Measurements from ENCODE around the gene SKIC8. TPM values are rescaled to one million over a fixed set of nuclear protein-coding genes. Genes with fewer than 3 reads are reported as not detected.
A peak's percentile ranks its signal among the peaks of the same experiment; 100 is the strongest.

The SKIC8 gene
- 50.4 TPM for polyA plus RNA-seq (2012; ENCODE audit: insufficient read length, low read depth)

GRCh38 chr15:78299101-78299930, at the start of gene SKIC8:
Gene SKIC8 (minus strand): TSS chr15:78299609. CDS start chr15:78295686, 3,923 bp downstream.
- TF ChIP-seq POLR2AphosphoS5 (IDR thresholded peaks at IDR 0.05; ENCODE audit: low read depth, low read length) (peak; percentile 92), SIN3A (IDR thresholded peaks at IDR 0.05; ENCODE audit: borderline replicate concordance, insufficient read depth, low read length) (peak; percentile 75; the same call in 1 of the 2 replicates), TAF1 (IDR thresholded peaks at IDR 0.05; ENCODE audit: borderline replicate concordance, insufficient read depth, low read length) (peak; percentile 92), FOXP2 (optimal IDR thresholded peaks at IDR 0.05; ENCODE audit: borderline replicate concordance, extremely low read depth, extremely low read length, insufficient read depth) (peak; percentile 91)
- TF ChIP-seq, protein P1, sequence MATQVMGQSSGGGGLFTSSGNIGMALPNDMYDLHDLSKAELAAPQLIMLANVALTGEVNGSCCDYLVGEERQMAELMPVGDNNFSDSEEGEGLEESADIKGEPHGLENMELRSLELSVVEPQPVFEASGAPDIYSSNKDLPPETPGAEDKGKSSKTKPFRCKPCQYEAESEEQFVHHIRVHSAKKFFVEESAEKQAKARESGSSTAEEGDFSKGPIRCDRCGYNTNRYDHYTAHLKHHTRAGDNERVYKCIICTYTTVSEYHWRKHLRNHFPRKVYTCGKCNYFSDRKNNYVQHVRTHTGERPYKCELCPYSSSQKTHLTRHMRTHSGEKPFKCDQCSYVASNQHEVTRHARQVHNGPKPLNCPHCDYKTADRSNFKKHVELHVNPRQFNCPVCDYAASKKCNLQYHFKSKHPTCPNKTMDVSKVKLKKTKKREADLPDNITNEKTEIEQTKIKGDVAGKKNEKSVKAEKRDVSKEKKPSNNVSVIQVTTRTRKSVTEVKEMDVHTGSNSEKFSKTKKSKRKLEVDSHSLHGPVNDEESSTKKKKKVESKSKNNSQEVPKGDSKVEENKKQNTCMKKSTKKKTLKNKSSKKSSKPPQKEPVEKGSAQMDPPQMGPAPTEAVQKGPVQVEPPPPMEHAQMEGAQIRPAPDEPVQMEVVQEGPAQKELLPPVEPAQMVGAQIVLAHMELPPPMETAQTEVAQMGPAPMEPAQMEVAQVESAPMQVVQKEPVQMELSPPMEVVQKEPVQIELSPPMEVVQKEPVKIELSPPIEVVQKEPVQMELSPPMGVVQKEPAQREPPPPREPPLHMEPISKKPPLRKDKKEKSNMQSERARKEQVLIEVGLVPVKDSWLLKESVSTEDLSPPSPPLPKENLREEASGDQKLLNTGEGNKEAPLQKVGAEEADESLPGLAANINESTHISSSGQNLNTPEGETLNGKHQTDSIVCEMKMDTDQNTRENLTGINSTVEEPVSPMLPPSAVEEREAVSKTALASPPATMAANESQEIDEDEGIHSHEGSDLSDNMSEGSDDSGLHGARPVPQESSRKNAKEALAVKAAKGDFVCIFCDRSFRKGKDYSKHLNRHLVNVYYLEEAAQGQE (IDR thresholded peaks at IDR 0.05; ENCODE audit: insufficient read depth in 1 of 2, low read depth in 2 of 2, low read length in 2 of 2) = peak in 1 of 2 experiments; percentile 58; a peak in 1 of 4 replicates

DNA sequence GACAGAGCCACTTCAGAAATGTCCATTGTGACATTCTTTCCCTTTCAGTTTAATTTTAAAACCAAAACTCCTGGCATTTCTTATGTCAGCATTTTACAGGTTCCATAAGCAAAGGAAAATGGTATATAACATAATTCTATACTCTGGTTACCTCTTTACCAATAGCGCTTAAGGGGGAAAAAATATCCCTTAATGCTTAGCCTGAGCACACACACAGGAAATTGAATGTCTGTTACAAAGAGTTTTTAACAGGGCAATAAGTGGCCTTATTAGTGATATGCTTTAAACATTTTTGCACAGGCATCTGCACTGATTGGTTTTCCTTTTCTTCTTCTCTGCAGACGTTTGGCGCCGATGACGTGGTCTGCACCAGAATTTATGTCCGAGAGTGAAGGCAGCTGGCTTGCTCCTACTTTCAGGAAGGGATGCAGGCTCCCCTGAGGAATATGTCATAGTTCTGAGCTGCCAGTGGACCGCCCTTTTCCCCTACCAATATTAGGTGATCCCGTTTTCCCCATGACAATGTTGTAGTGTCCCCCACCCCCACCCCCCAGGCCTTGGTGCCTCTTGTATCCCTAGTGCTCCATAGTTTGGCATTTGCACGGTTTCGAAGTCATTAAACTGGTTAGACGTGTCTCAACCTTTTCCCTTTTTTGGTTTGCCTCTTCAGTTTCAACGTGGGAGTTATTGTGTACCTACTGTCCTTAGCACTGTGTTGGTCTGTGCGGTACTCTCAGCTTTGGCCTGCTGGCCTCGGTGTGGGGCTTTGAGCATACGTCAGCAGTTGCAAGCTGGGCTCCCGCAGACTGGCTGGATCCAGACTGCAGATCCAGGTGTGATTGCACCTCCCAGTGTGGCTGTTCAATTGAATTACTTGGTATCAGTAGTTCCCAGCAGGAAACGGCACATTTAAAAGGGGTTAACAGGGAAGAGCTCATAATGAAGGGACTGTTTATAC, 48.5 kb upstream of the SKIC8 start:
- peak; percentile 22 for TF ChIP-seq FOXP2 (optimal IDR thresholded peaks at IDR 0.05; ENCODE audit: borderline replicate concordance, extremely low read depth, extremely low read length, insufficient read depth)
- TF ChIP-seq TAF1 (IDR thresholded peaks at IDR 0.05; ENCODE audit: borderline replicate concordance, insufficient read depth, low read length) = 0 out of 2 replicates have a peak, but pooled peaks have one; percentile 28
- TF ChIP-seq, protein P1 (IDR thresholded peaks at IDR 0.05; ENCODE audit: insufficient read depth in 1 of 2, low read depth in 2 of 2, low read length in 2 of 2) = no peak; a peak in 1 of 4 replicates

- TF ChIP-seq, protein P1 (IDR thresholded peaks at IDR 0.05; ENCODE audit: insufficient read depth in 1 of 2, low read depth in 2 of 2, low read length in 2 of 2) = no peak
- TF ChIP-seq TAF1 (IDR thresholded peaks at IDR 0.05; ENCODE audit: borderline replicate concordance, insufficient read depth, low read length) (no peak), FOXP2 (optimal IDR thresholded peaks at IDR 0.05; ENCODE audit: borderline replicate concordance, extremely low read depth, extremely low read length, insufficient read depth) (no peak), POLR2AphosphoS5 (IDR thresholded peaks at IDR 0.05; ENCODE audit: low read depth, low read length) (no peak), SIN3A (IDR thresholded peaks at IDR 0.05; ENCODE audit: borderline replicate concordance, insufficient read depth, low read length) (no peak)
Observed at GRCh38 chr15:78345396-78346125, 46.2 kb upstream of the SKIC8 start.

GRCh38 chr15:78343276-78344060, 44.1 kb upstream of the SKIC8 start:
- TF ChIP-seq SIN3A (IDR thresholded peaks at IDR 0.05; ENCODE audit: borderline replicate concordance, insufficient read depth, low read length) = no peak
- TF ChIP-seq POLR2AphosphoS5 (IDR thresholded peaks at IDR 0.05; ENCODE audit: low read depth, low read length) = no peak
- TF ChIP-seq, protein P1 (IDR thresholded peaks at IDR 0.05; ENCODE audit: insufficient read depth in 1 of 2, low read depth in 2 of 2, low read length in 2 of 2) = no peak
- no peak for TF ChIP-seq TAF1 (IDR thresholded peaks at IDR 0.05; ENCODE audit: borderline replicate concordance, insufficient read depth, low read length)
- TF ChIP-seq FOXP2 (optimal IDR thresholded peaks at IDR 0.05; ENCODE audit: borderline replicate concordance, extremely low read depth, extremely low read length, insufficient read depth) = no peak

Data from PFSK-1 (cell line).